HG03175 (cell line): ENCODE results near the gene MSRB3.

Experiments
- ATAC-seq: cut with Tn5 transposase; IDR thresholded peaks from one replicate; pipeline ENCODE4 v1.9.1; 2021; ENCODE audit warnings: mild to moderate bottlenecking, moderate library complexity; ENCODE audit not compliant: unreplicated experiment

The MSRB3 gene

GRCh38 chr12:65384240-65384639 lies 105.8 kb downstream of the MSRB3 start:
- ATAC-seq: no peak

DNA sequence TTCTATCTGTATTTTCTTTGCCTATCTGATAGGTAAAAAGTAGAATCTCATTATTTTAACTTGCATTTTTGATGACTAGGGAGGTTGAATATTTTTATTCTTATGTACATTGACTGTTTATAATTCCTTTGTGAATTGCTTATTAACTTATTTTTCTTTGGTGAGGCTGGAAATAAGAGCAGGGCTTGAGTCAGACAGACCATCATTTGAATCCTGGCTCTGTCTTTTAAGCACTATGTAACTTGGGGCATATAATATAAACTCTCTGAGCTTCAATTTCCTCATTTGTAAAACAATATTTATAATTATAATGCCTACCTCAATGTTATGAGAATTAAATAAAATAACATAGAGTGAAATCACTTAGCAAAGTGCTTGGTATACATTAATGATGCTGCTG lies 108.9 kb downstream of the MSRB3 start:
- ATAC-seq: no peak

GRCh38 chr12:65389436-65389835 lies 111.0 kb downstream of the MSRB3 start:
- no peak for ATAC-seq

DNA sequence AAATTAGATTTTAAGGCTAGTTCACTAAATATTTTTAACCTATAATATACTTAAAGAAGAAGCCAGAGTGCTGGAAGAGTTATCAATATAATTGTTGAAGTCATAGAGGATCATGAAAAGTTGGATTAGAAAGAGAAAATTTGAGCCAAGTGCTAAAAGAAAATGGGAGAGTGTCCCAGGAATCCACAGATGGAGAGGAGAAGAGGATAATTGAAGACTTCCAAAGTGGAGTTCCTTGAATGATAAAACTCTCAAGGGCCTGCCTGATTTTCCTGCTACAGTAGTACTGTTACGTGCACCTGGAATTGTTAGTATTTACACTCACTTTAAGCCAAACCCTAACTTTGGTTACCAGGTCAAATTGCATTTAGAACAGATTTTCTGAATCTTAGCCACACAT lies 113.2 kb downstream of the MSRB3 start:
- no peak for ATAC-seq

DNA sequence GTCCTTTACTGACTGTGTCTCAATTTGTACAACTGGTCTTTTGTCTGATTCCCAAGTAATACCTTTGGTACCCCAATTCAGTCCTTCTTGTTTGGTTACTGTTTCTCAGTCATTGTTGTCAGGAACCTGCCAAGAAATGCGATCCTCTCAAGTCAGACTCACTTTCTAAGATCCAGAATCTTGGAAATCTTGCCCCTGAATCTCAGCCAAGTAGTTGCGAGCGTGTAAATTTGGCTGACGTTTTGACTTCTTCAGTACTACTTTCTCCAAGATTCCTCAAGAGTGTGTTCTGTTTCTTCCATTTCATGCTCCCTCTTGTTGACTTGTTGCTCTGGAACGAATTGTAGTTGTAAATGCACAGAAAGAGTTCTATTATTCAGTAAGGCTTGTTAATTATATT lies 114.0 kb downstream of the MSRB3 start:
- no peak for ATAC-seq

GRCh38 chr12:65403188-65403587 lies 124.7 kb downstream of the MSRB3 start:
- ATAC-seq: no peak

DNA sequence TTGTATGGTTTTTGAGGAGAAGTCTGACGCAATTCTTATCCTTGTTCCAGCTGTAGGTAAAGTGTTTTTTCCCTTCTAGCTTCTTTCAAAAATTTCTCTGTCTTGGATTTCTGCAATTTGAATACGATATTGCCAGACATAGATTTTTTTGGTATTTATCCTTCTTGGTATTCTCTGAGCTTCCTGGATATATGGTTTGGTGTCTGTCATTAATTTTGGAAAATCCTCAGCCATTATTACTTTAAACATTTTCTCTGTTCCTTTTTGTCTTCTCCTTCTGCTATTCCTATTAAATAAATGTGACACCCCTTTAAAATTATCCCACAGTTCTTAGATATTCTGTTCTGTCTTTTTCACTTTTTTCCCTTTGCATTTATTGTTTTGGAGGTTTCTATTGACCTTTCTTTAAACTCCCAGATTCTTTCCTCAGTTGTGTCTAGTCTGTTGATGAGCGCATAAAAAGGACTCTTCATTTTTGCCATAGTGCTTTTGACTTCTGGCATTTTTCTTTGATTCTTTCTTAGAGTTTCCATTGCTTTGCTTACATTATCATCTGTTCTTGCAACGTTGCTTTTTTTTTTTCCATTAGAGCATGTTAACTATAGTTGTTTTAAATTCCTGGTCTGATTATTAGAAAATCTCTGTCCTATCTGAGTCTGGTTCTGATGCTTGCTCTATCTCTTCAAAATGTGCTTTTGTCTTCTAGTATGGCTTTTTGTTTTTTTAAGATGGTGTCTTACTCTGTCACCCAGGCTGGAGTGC lies 129.1 kb downstream of the MSRB3 start:
- no peak for ATAC-seq

DNA sequence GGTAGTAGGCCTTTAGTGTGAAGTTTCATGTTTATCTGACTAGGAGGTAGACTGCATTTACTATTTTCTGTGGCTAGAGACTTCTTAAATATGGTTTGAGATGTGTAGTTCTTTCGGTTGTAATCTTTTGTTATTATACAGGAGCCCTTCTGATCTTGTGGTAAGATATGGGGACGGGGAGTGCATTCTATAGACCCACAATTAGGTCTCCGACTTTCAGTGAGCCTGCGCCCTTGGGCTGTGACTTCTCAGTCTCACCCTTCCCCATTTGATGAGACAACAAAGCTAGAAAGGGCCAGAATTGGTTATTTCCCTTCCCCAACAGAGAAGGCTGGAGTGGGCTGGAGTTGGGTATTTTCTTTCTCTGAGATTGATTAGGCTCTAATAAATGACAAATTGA lies 130.0 kb downstream of the MSRB3 start:
- no peak for ATAC-seq

DNA sequence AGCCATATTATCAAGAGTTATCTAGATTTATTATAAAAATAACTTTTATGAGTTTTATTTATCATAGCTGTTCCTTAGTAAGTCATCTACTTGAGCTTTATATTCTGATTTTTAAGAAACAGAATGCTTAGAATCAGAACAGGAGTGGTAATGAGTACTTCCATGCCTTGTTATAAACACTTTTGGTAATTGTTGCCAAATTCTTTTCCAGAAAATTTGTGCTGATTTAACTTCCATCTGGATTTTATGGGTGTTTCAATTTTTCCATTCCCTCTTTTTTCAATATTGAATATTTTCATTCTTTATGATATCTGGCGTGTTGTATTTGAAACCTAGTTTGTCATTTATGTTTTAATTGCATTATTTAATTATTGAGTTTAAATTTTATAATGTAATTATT lies 131.2 kb downstream of the MSRB3 start:
- ATAC-seq: no peak

DNA sequence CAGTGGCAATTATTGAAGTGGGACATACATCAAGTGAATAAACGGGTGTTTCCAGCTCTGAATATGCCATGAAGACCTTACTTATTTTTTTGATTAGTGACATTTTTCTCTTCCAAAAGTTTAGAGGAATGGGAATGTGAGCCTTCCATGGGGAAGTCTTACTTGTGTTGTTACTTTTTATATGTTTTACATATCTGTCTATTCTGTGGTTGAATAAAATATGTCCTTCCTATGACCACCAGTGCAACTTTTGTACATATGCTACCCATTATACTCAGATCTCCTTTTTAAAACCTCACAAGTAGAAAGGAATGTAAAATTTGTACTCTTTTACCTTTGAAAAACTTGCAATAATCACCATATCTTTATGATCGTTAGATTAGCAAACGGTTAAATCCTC lies 132.7 kb downstream of the MSRB3 start:
- ATAC-seq: no peak

GRCh38 chr12:65414526-65414925 lies 136.0 kb downstream of the MSRB3 start:
- ATAC-seq: no peak

GRCh38 chr12:65415826-65416225 lies 137.3 kb downstream of the MSRB3 start:
- ATAC-seq: no peak

GRCh38 chr12:65419284-65420072 lies 141.0 kb downstream of the MSRB3 start:
- no peak for ATAC-seq

DNA sequence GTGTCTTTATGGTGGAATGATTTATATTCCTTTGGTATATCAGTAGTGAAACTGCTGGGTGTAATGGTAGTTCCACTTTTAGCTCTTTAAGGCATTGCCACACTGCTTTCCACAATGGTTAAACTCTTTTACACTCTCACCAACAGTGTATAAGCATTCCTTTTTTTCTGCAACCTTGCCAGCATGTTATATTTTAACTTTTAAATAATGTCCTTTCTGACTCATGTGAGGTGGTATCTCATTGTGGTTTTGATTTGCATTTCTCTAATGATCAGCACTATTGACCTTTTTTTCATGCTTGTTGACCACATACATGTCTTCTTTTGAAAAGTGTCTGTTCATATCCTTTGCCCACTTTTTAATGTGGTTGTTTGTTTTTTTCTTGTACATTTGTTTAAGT lies 142.5 kb downstream of the MSRB3 start:
- ATAC-seq: no peak

DNA sequence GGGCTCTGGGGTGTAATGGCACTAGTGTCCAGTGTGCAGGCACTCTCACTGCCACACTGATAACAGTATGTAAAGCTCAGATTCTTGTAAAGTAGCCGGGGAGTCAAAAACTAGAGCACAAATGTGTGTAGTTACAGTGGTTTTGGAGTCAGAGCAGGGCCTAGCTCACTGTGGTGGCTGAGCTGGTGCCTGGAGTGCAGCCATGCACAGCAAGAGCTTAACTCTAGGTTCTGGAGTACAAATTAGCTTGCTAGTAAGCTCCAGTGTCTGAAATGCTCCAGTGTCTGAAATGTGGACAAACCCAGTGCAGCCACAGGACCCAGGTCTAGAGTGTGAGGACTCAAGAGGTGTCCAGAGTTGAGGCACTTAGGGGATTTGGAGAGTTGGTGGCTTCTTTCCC lies 149.2 kb downstream of the MSRB3 start:
- ATAC-seq: no peak

GRCh38 chr12:65430006-65430405 lies 151.5 kb downstream of the MSRB3 start:
- no peak for ATAC-seq

- ATAC-seq: no peak
Observed at GRCh38 chr12:65430571-65431306, 152.3 kb downstream of the MSRB3 start.

DNA sequence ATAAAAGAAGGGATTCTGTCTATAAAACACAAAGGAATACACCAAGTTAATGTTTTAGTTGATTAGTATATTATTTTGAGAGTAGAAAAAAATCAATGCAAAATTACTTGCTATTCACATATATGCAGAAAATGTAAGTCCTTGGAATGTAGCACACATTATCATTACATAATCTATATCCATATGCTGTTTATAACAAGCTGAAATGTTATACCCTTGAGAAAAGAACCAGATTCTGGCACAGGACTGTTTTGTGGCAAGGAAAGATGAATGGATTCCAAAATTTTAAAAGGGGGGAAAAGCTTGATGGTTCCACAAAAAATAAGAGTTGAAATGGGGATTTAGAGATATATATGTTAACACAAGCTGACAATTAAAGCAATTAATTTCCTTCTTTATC lies 153.6 kb downstream of the MSRB3 start:
- no peak for ATAC-seq

DNA sequence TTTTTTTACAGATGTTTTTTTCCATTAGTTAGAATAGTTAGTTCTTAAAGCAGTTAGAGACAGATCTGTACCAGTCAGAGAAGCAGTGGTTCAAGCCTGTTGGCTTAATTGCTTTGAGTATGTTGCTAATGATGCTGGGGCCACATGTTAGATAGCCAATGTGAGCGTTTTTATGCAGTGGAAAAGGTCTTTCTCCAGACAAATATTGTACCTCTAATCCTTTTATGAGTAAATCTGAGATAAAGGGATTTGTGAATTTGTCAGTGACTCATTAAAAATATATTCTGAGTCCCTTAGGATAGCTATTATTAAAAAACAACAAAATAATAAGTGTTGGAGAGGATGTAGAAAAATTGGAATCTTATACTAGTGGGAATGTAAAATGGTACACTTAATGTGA lies 154.2 kb downstream of the MSRB3 start:
- ATAC-seq: no peak

- ATAC-seq: no peak
Observed at GRCh38 chr12:65434737-65435136, 156.3 kb downstream of the MSRB3 start.

DNA sequence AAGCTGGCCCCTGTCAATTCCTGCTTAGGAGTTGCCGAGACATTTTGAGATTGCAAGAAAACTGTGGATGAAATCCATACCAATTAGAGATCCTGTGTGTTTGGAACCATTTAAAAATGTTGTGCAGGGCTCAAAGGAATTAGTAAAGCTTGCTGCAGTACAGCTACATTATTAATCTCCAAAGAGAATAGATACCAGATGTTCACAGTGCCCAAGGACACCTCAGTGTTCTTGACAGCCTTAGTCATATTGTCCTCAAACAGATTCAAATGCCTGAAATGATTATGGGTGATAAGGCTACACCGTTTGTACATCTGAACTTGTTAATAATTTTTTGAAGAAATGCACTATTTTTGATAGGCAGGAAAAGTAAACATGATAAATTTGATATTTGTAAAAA lies 164.6 kb downstream of the MSRB3 start:
- ATAC-seq: no peak

- ATAC-seq: no peak
Observed at GRCh38 chr12:65444996-65445395, 166.5 kb downstream of the MSRB3 start.
